Keratinocyte (primary cell): Measurements from ENCODE around the gene SAV1. TPM values are rescaled to one million over a fixed set of nuclear protein-coding genes. Genes with fewer than 3 reads are reported as not detected.

ENCODE experiments used
- DNase-seq: peaks from one replicate; pipeline ENCODE4 v3.0.0-alpha.2; 2011; ENCODE audit warnings: low read depth, missing footprints, low spot score
- FAIRE-seq: peaks from 2 replicates; lab custom pipeline; 2011; peaks lifted over from hg19 to GRCh38; lab: Jason Lieb, UNC
- H2AFZ ChIP-seq: 2 replicates; pipeline ENCODE4 v1.6.0; 2012; ENCODE audit warnings: low read length, control low read depth, inconsistent platforms; ENCODE audit not compliant: control insufficient read depth
- H3K27ac ChIP-seq: 2 replicates; pipeline ENCODE4 v1.5.1; 2011; ENCODE audit warnings: low read length; ENCODE audit not compliant: control insufficient read depth, insufficient read depth
- H3K27me3 ChIP-seq: 3 replicates; pipeline ENCODE4 v1.6.0; 2011; ENCODE audit warnings: low read length; ENCODE audit not compliant: control insufficient read depth, insufficient read depth; ENCODE audit errors: extremely low read depth
- H3K36me3 ChIP-seq, 2 experiments: 2 replicates in 1 of 2; 3 replicates in 1 of 2; pipeline ENCODE4 v1.5.1; 2011; ENCODE audit warnings: low read length in 2 of 2, mild to moderate bottlenecking in 1 of 2; ENCODE audit not compliant: control insufficient read depth in 2 of 2, insufficient read depth in 2 of 2; ENCODE audit errors: extremely low read depth in 1 of 2
- H3K4me1 ChIP-seq: 3 replicates; pipeline ENCODE4 v1.5.1; 2011; ENCODE audit warnings: low read length; ENCODE audit not compliant: control insufficient read depth, insufficient read depth; ENCODE audit errors: extremely low read depth
- H3K4me2 ChIP-seq: 3 replicates; pipeline ENCODE4 v1.6.0; 2011; ENCODE audit warnings: low read depth, low read length; ENCODE audit not compliant: control insufficient read depth, insufficient read depth; ENCODE audit errors: extremely low read depth
- H3K4me3 ChIP-seq, 3 experiments: fragments of 200-600 bp in 1 of 3; sonication (generic) in 1 of 3; 2 replicates in 2 of 3; 3 replicates in 1 of 3; pipeline ENCODE4 v1.5.1; 2011 to 2016; ENCODE audit warnings: low read length in 3 of 3, mild to moderate bottlenecking in 3 of 3, control low read depth in 2 of 3, inconsistent platforms in 1 of 3, low read depth in 1 of 3, mixed read lengths in 1 of 3, mixed run types in 1 of 3, moderate library complexity in 1 of 3; ENCODE audit not compliant: control insufficient read depth in 2 of 3, insufficient read depth in 2 of 3; ENCODE audit errors: extremely low read depth in 1 of 3
- H3K79me2 ChIP-seq: 2 replicates; pipeline ENCODE4 v1.6.0; 2012; ENCODE audit warnings: low read length; ENCODE audit not compliant: control insufficient read depth, insufficient read depth
- H3K9ac ChIP-seq: 3 replicates; pipeline ENCODE4 v1.6.0; 2011; ENCODE audit warnings: low read length; ENCODE audit not compliant: control insufficient read depth, insufficient read depth; ENCODE audit errors: extremely low read depth
- H3K9me1 ChIP-seq: 3 replicates; pipeline ENCODE4 v1.6.0; 2011; ENCODE audit warnings: low read length; ENCODE audit not compliant: control insufficient read depth, insufficient read depth; ENCODE audit errors: extremely low read depth
- H3K9me3 ChIP-seq: 2 replicates; pipeline ENCODE4 v1.5.1; 2012; ENCODE audit warnings: low read depth, low read length; ENCODE audit not compliant: control insufficient read depth
- H4K20me1 ChIP-seq: 3 replicates; pipeline ENCODE4 v1.6.0; 2011; ENCODE audit warnings: low read length; ENCODE audit not compliant: control insufficient read depth, insufficient read depth; ENCODE audit errors: extremely low read depth
- EZH2 ChIP-seq: IDR thresholded peaks from one replicate; pipeline ENCODE4 v1.6.1; 2012; ENCODE audit warnings: inconsistent platforms, mild to moderate bottlenecking, low read length, moderate library complexity
- dilution Hi-C: fragments of 300-500 bp; cut with MboI; formaldehyde crosslinking; loops from one replicate; pipeline ENCODE4 v1.7.0; 2020; ENCODE audit warnings: low sequenced_read_pairs; ENCODE audit not compliant: extremely low pct_ligation_motif_present
- polyA plus RNA-seq, 5 experiments: library from polyadenylated mRNA; depleted of rRNA in 3 of 5; stranded (reverse) in 3 of 5; stranded (forward) in 1 of 5; unstranded in 1 of 5; fragments of >200 nt; gene quantifications; 1 replicate in 1 of 5; 2 replicates in 3 of 5; 3 replicates in 1 of 5; pipeline versions ENCODE4 v1.2.1 to v1.2.3, GENCODE V29; 2011 to 2012; ENCODE audit warnings: missing spikeins in 2 of 5, low read depth in 1 of 5, low replicate concordance in 1 of 5
- TF ChIP-seq, protein P1 (sequence below), 3 experiments: IDR thresholded peaks in 1 of 3; conservative IDR thresholded peaks in 1 of 3; optimal IDR thresholded peaks in 1 of 3; 2 replicates in 2 of 3; 3 replicates in 1 of 3; pipeline versions ENCODE3 to v1.5.1; 2011; ENCODE audit warnings: low read length in 3 of 3, mild to moderate bottlenecking in 3 of 3, moderate library complexity in 2 of 3, control low read depth in 1 of 3, inconsistent platforms in 1 of 3; ENCODE audit not compliant: insufficient read depth in 2 of 3; ENCODE audit errors: extremely low read depth in 1 of 3

SAV1 gene
- polyA plus RNA-seq, 1 donor (not counting 4 experiments of a cell fraction or from before 2014, with no cell fraction given), result 26.0 TPM

DNA sequence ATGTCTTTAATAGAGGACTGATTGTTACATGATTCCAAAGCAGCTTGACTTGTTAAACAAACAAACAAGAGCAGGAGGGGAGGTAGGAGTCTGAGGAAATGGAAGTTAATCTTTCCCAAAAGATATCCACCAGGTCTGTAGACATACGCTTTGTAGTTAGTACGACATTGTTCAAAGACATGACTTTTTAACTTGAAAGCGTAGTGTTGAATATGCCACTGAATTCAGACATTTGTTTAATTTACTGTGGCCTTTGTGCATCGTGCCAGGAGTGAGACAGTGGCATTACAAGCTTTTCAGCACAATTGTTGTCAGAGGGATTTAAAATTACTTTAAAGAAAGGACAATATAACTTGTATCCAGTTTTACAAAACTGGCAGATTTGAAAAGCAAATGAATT is 53.0 kb downstream of the SAV1 start:
- no peaks in the 10 kb centered on the region for H3K36me3 ChIP-seq
- H4K20me1 ChIP-seq, result no peaks in the 10 kb centered on the region
- FAIRE-seq (no peak), DNase-seq (no peak)
- no peaks in the 10 kb centered on the region for H3K9me3 ChIP-seq
- no peak overlapping the region for H3K9ac ChIP-seq
- H3K4me1 ChIP-seq, result peaks cover 3% of the 10 kb centered on the region
- no peak overlapping the region for H2AFZ ChIP-seq
- H3K4me3 ChIP-seq, result no peak overlapping the region
- H3K4me2 ChIP-seq, result no peak overlapping the region
- H3K79me2 ChIP-seq, result no peaks in the 10 kb centered on the region
- H3K9me1 ChIP-seq, result no peaks in the 10 kb centered on the region
- TF ChIP-seq EZH2, result no peak
- TF ChIP-seq, protein P1, sequence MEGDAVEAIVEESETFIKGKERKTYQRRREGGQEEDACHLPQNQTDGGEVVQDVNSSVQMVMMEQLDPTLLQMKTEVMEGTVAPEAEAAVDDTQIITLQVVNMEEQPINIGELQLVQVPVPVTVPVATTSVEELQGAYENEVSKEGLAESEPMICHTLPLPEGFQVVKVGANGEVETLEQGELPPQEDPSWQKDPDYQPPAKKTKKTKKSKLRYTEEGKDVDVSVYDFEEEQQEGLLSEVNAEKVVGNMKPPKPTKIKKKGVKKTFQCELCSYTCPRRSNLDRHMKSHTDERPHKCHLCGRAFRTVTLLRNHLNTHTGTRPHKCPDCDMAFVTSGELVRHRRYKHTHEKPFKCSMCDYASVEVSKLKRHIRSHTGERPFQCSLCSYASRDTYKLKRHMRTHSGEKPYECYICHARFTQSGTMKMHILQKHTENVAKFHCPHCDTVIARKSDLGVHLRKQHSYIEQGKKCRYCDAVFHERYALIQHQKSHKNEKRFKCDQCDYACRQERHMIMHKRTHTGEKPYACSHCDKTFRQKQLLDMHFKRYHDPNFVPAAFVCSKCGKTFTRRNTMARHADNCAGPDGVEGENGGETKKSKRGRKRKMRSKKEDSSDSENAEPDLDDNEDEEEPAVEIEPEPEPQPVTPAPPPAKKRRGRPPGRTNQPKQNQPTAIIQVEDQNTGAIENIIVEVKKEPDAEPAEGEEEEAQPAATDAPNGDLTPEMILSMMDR (optimal IDR thresholded peaks at IDR 0.05 in 1 of 3, IDR thresholded peaks at IDR 0.05 in 1 of 3, conservative IDR thresholded peaks at IDR 0.05 in 1 of 3; ENCODE audit: extremely low read depth in 1 of 3, insufficient read depth in 2 of 3, low read length in 3 of 3), result no peak
- H3K27me3 ChIP-seq, result no peaks in the 10 kb centered on the region
- no peak overlapping the region for H3K27ac ChIP-seq
- dilution Hi-C loops, result no loop called here

DNA sequence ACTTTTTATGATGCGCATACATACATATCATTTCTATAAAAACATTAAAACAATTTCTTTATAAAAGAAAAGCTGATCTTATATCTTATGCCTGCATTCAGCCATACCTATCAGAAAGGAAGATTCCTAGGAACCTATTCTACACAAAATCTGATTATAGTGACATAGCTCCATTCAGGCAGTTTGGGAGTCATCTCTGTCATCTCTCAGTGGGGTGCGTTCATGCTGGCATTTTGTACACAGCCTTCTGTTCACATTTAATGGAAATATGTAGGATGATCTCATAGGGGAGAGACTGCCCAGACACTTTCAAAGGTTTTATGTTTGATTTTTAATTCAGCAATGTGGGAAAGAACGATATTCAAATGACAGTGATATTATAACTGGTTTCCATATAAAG is 55.3 kb downstream of the SAV1 start:
- no peak overlapping the region for H3K27ac ChIP-seq
- H3K27me3 ChIP-seq, result no peaks in the 10 kb centered on the region
- DNase-seq, result no peak
- H3K79me2 ChIP-seq, result no peaks in the 10 kb centered on the region
- H3K9me3 ChIP-seq, result no peaks in the 10 kb centered on the region
- dilution Hi-C loops, result no loop called here
- H3K36me3 ChIP-seq, result no peaks in the 10 kb centered on the region
- no peaks in the 10 kb centered on the region for H4K20me1 ChIP-seq
- H3K9me1 ChIP-seq, result no peaks in the 10 kb centered on the region
- no peak overlapping the region for H2AFZ ChIP-seq
- H3K4me3 ChIP-seq, result no peak overlapping the region
- no peaks in the 10 kb centered on the region for H3K4me1 ChIP-seq
- no peak overlapping the region for H3K4me2 ChIP-seq
- H3K9ac ChIP-seq, result no peak overlapping the region
- FAIRE-seq, result no peak
- TF ChIP-seq EZH2, result no peak
- TF ChIP-seq, protein P1 (optimal IDR thresholded peaks at IDR 0.05 in 1 of 3, IDR thresholded peaks at IDR 0.05 in 1 of 3, conservative IDR thresholded peaks at IDR 0.05 in 1 of 3; ENCODE audit: extremely low read depth in 1 of 3, insufficient read depth in 2 of 3, low read length in 3 of 3), result no peak
